Fibroblast of lung (primary cell): ENCODE data around the gene LEKR1.

ENCODE experiments used
- CTCF ChIP-seq, 2 donors: IDR thresholded peaks in 1 of 2; conservative IDR thresholded peaks in 1 of 2; 1 replicate in 1 of 2; 2 replicates in 1 of 2; pipeline ENCODE4 v1.5.1; 2011 to 2012; ENCODE audit warnings: low read length in 2 of 2, control low read depth in 1 of 2, inconsistent platforms in 1 of 2, low read depth in 1 of 2, mild to moderate bottlenecking in 1 of 2
- EZH2 ChIP-seq: IDR thresholded peaks from 2 replicates; pipeline ENCODE4 v1.5.1; 2012; ENCODE audit warnings: low read length, control low read depth, mild to moderate bottlenecking; ENCODE audit errors: missing control alignments

GRCh38 chr3:157063469-157063868, 237.3 kb downstream of the LEKR1 start:
- TF ChIP-seq CTCF (conservative IDR thresholded peaks at IDR 0.05 in 1 of 2, IDR thresholded peaks at IDR 0.05 in 1 of 2; ENCODE audit: low read depth in 1 of 2, low read length in 2 of 2) (no peak), EZH2 (no peak)
